ENCODE data around the gene CPXM2.

GRCh38 chr10:123766012-123766411 is 125.6 kb downstream of the CPXM2 start:
- no peak for TF ChIP-seq NR2F2 (IDR thresholded peaks at IDR 0.05)
- no peak for TF ChIP-seq EGR1 (IDR thresholded peaks at IDR 0.05; ENCODE audit: low read depth in 2 of 2)
